GM23338 (cell line): ENCODE measurements around the gene NDUFAF7.

ENCODE experiments used
- EZH2 ChIP-seq: fragments of 200-600 bp; sonication (generic); IDR thresholded peaks from one replicate; pipeline ENCODE4 v1.8.0; 2017; ENCODE audit warnings: antibody characterized with exemption, mild to moderate bottlenecking, low read depth; ENCODE audit not compliant: unreplicated experiment
- TF ChIP-seq, protein P1 (sequence below), 2 experiments: fragments of 200-600 bp in 1 of 2; sonication (generic) in 1 of 2; conservative IDR thresholded peaks; 2 replicates each; pipeline versions ENCODE4 v1.5.1 to v1.6.1; 2016 to 2017; ENCODE audit warnings: antibody characterized with exemption in 2 of 2, low read depth in 2 of 2, mild to moderate bottlenecking in 2 of 2, moderate library complexity in 1 of 2

DNA sequence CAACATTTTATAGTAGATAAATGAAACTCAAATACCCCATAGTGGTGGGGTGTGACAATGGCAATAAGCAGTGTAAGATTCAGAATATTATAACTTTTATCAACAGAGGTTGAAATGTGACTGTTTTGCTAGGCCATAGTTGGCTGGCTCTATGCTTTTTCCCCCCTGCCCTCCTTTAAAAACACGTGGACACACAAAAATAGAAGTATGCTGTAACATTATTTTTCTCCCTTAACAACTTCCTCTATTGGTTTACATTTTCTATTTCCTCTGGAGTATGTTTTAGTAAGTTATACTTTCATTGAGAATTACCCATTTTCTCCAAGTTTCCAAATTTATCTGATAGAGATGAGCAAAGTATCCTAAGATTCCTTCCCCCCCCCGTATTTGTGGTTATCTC is 31.1 kb downstream of the NDUFAF7 start:
- no peak for TF ChIP-seq EZH2
- TF ChIP-seq, protein P1, sequence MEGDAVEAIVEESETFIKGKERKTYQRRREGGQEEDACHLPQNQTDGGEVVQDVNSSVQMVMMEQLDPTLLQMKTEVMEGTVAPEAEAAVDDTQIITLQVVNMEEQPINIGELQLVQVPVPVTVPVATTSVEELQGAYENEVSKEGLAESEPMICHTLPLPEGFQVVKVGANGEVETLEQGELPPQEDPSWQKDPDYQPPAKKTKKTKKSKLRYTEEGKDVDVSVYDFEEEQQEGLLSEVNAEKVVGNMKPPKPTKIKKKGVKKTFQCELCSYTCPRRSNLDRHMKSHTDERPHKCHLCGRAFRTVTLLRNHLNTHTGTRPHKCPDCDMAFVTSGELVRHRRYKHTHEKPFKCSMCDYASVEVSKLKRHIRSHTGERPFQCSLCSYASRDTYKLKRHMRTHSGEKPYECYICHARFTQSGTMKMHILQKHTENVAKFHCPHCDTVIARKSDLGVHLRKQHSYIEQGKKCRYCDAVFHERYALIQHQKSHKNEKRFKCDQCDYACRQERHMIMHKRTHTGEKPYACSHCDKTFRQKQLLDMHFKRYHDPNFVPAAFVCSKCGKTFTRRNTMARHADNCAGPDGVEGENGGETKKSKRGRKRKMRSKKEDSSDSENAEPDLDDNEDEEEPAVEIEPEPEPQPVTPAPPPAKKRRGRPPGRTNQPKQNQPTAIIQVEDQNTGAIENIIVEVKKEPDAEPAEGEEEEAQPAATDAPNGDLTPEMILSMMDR (conservative IDR thresholded peaks at IDR 0.05; ENCODE audit: low read depth in 2 of 2), result no peak
